IPS-20b (cell line): ENCODE results near the gene TTN.
"Not testable (repeated sequence)": the region's sequence is repeated elsewhere in the genome, so short reads cannot be mapped to it uniquely, and the experiment has no call there.

Experiments used
- H3K27ac ChIP-seq: one replicate; pipeline ENCODE4 v1.5.1; 2013; ENCODE audit warnings: low read length
- H3K27me3 ChIP-seq: 2 replicates; pipeline ENCODE4 v1.6.1; 2013; ENCODE audit warnings: mild to moderate bottlenecking, low read length, inconsistent platforms; ENCODE audit not compliant: insufficient read depth
- H3K36me3 ChIP-seq: 2 replicates; pipeline ENCODE4 v1.6.1; 2013; ENCODE audit warnings: low read depth, mild to moderate bottlenecking, inconsistent platforms, low read length, moderate library complexity; ENCODE audit not compliant: insufficient read depth
- H3K4me1 ChIP-seq: 2 replicates; pipeline ENCODE4 v1.6.1; 2013; ENCODE audit warnings: mild to moderate bottlenecking, control low read depth, inconsistent platforms, low read length, moderate library complexity; ENCODE audit not compliant: insufficient read depth
- H3K4me3 ChIP-seq: 2 replicates; pipeline ENCODE4 v1.5.1; 2013; ENCODE audit warnings: mild to moderate bottlenecking, low read length, inconsistent platforms
- H3K9ac ChIP-seq: 2 replicates; pipeline ENCODE4 v1.6.1; 2013; ENCODE audit warnings: low read depth, mild to moderate bottlenecking, inconsistent platforms, low read length, moderate library complexity
- H3K9me3 ChIP-seq: 2 replicates; pipeline ENCODE4 v1.6.1; 2013; ENCODE audit warnings: mild to moderate bottlenecking, low read depth, low read length, inconsistent platforms; ENCODE audit not compliant: insufficient read depth

Gene TTN

DNA sequence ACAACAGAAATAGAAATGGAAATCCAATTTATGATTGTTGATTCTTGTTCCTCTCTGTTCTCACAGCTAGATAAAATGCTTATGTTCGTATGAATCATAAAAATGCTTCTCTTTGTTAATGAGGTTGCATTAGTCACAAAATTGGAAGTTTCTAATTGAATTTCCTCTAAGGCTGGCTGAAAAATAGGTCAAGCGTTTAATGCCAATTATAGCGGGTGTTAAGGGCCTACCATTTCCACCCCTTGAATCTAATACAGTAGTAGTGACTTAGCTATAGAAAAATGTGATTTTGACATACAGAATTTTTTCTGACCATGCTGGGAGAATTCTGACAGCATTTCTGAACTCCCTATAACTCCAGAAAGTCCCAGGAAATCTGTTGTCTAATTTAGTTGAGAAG, 107.1 kb downstream of the TTN start:
- H3K4me1 ChIP-seq: no peaks in the 10 kb centered on the region
- H3K4me3 ChIP-seq: no peak overlapping the region
- H3K36me3 ChIP-seq: no peaks in the 10 kb centered on the region
- H3K9ac ChIP-seq: no peak overlapping the region
- no peak overlapping the region for H3K27ac ChIP-seq
- no peaks in the 10 kb centered on the region for H3K9me3 ChIP-seq
- H3K27me3 ChIP-seq: no peaks in the 10 kb centered on the region

DNA sequence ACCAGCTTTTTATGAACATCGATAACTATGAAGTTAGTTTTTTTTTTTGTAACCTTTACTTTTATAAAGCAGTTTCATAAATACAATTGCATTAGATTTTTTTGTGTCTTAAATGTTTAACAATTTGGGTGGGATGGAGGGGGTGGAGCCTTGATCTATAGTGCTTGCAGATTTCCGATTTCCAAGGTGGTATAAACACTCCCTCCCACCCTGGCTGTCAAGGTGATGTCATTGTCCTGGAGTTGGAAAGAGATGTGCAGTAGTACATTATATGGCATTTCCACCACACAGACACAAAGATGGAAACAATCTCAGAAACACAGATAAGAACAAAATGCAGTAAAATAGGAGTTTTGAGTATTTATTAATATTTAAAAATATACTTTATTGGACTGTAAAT, 114.4 kb downstream of the TTN start:
- Histone ChIP-seq H3K4me1 (no peaks in the 10 kb centered on the region), H3K9me3 (no peaks in the 10 kb centered on the region), H3K27ac (no peak overlapping the region), H3K4me3 (no peak overlapping the region), H3K36me3 (no peaks in the 10 kb centered on the region), H3K9ac (no peak overlapping the region), H3K27me3 (no peaks in the 10 kb centered on the region)

- Histone ChIP-seq H3K9me3 (no peaks in the 10 kb centered on the region), H3K4me1 (no peaks in the 10 kb centered on the region), H3K27me3 (no peaks in the 10 kb centered on the region), H3K27ac (no peak overlapping the region), H3K36me3 (no peaks in the 10 kb centered on the region), H3K9ac (no peak overlapping the region), H3K4me3 (no peak overlapping the region)
These were observed 117.4 kb downstream of the TTN start for GRCh38 chr2:178689808-178690207.

- H3K9ac ChIP-seq: no peak overlapping the region
- H3K27ac ChIP-seq: no peak overlapping the region
- no peaks in the 10 kb centered on the region for H3K9me3 ChIP-seq
- no peaks in the 10 kb centered on the region for H3K36me3 ChIP-seq
- no peaks in the 10 kb centered on the region for H3K4me1 ChIP-seq
- no peak overlapping the region for H3K4me3 ChIP-seq
- H3K27me3 ChIP-seq: no peaks in the 10 kb centered on the region
These were observed 123.3 kb downstream of the TTN start for GRCh38 chr2:178683877-178684276.

GRCh38 chr2:178681081-178681480, 126.1 kb downstream of the TTN start:
- Histone ChIP-seq H3K36me3 (no peaks in the 10 kb centered on the region), H3K9ac (no peak overlapping the region), H3K27ac (no peak overlapping the region), H3K4me1 (no peaks in the 10 kb centered on the region), H3K4me3 (no peak overlapping the region), H3K27me3 (no peaks in the 10 kb centered on the region), H3K9me3 (no peaks in the 10 kb centered on the region)

DNA sequence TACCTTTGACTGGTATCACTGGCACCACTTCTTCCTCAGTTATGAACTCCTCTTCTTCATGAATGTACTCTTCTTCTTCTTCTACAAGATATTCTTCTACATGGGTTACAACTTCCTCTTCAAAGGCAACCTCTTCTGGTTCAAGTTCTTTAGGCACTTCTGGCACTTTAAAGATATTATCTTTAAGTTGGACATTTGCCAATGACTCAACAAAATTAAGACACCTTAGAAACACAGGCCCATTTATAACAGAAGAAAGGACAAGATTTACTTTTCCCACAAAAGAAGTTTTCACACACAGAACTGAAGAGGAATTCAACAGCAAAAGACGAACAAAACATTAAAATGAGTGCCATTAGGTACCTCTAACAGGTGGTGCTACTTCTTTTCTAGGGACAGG, 127.3 kb downstream of the TTN start:
- Histone ChIP-seq H3K27me3 (no peaks in the 10 kb centered on the region), H3K9me3 (no peaks in the 10 kb centered on the region), H3K9ac (no peak overlapping the region), H3K27ac (no peak overlapping the region), H3K4me3 (no peak overlapping the region), H3K36me3 (no peaks in the 10 kb centered on the region), H3K4me1 (no peaks in the 10 kb centered on the region)

- H3K27me3 ChIP-seq: no peaks in the 10 kb centered on the region
- H3K4me1 ChIP-seq: no peaks in the 10 kb centered on the region
- H3K36me3 ChIP-seq: no peaks in the 10 kb centered on the region
- H3K27ac ChIP-seq: no peak overlapping the region
- no peaks in the 10 kb centered on the region for H3K9me3 ChIP-seq
- no peak overlapping the region for H3K9ac ChIP-seq
- H3K4me3 ChIP-seq: no peak overlapping the region
These were observed 129.6 kb downstream of the TTN start for GRCh38 chr2:178677599-178677998.

DNA sequence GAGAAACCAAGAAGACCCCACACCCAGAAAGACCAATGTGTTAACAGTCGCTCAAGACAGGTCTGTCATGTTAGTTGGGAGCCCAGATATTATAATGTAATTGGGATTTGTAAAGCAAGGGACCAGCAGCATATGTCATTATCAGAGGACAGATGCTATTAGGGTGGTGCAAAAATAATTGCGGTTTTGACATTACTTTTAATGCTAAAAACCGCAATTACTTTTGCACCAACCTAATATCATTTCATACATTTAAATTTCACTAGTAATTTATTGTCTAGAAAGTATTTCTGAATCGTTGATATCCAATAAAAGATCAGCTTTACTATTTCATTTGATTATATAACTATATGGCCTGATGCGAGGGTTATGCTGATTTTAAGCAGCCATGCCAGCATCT, 131.2 kb downstream of the TTN start:
- Histone ChIP-seq H3K9ac (no peak overlapping the region), H3K36me3 (no peaks in the 10 kb centered on the region), H3K9me3 (no peaks in the 10 kb centered on the region), H3K4me1 (no peaks in the 10 kb centered on the region), H3K4me3 (no peak overlapping the region), H3K27me3 (no peaks in the 10 kb centered on the region), H3K27ac (no peak overlapping the region)

- Histone ChIP-seq H3K9ac (no peak overlapping the region), H3K27ac (no peak overlapping the region), H3K36me3 (no peaks in the 10 kb centered on the region), H3K9me3 (no peaks in the 10 kb centered on the region), H3K4me3 (no peak overlapping the region), H3K4me1 (no peaks in the 10 kb centered on the region), H3K27me3 (no peaks in the 10 kb centered on the region)
These were observed 133.1 kb downstream of the TTN start for GRCh38 chr2:178674122-178674521.

GRCh38 chr2:178666458-178666857, 140.8 kb downstream of the TTN start:
- Histone ChIP-seq H3K27ac (no peak overlapping the region), H3K4me3 (no peak overlapping the region), H3K4me1 (no peaks in the 10 kb centered on the region), H3K27me3 (no peaks in the 10 kb centered on the region), H3K36me3 (no peaks in the 10 kb centered on the region), H3K9me3 (no peaks in the 10 kb centered on the region), H3K9ac (no peak overlapping the region)

- H3K4me1 ChIP-seq, H3K27ac ChIP-seq, H3K4me3 ChIP-seq, H3K9ac ChIP-seq, H3K27me3 ChIP-seq, H3K9me3 ChIP-seq, H3K36me3 ChIP-seq: not testable (repeated sequence)
These were observed 148.7 kb downstream of the TTN start for GRCh38 chr2:178658480-178658879.

DNA sequence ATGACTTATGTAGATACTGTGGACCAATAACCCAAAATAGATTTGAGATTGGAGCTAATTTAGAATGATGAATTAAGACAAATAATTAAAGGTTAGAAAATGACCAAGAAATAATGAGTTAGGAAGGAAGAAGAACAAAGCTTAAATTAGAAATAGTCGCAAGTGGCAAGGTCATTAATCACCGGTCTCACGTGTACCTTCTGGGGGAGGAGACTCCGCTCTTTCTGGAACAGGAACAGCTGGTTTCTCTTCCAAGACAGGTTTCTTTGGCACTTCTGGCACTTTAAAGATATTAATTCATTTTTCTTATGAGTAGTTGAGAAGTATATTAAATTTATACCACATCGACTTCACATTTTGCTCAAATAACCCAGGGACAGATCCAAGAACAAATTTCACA, 156.7 kb downstream of the TTN start:
- H3K36me3 ChIP-seq: no peaks in the 10 kb centered on the region

GRCh38 chr2:178644919-178645318, 162.3 kb downstream of the TTN start:
- H3K4me3 ChIP-seq: no peak overlapping the region
- no peaks in the 10 kb centered on the region for H3K27me3 ChIP-seq
- no peak overlapping the region for H3K27ac ChIP-seq
- H3K9ac ChIP-seq: no peak overlapping the region
- peaks cover 5% of the 10 kb centered on the region for H3K4me1 ChIP-seq
- H3K36me3 ChIP-seq: no peaks in the 10 kb centered on the region
- no peaks in the 10 kb centered on the region for H3K9me3 ChIP-seq

More for the DNA sequence above, 156.7 kb downstream of the TTN start:
- Histone ChIP-seq H3K9ac (no peak overlapping the region), H3K9me3 (no peaks in the 10 kb centered on the region), H3K27me3 (no peaks in the 10 kb centered on the region), H3K27ac (no peak overlapping the region), H3K4me1 (no peaks in the 10 kb centered on the region), H3K4me3 (no peak overlapping the region)
